Measurements from ENCODE around the gene FBXL7.

- TF ChIP-seq CTCF (IDR thresholded peaks at IDR 0.05) (no peak), POLR2A (IDR thresholded peaks at IDR 0.05) (no peak)
Observed at GRCh38 chr5:15623794-15624193, 123.8 kb downstream of the FBXL7 start.

Measured in lower leg skin (tissue), 3 donors.